HT1080 (cell line): ENCODE results near the gene KRT28. TPM values are rescaled to one million over a fixed set of nuclear protein-coding genes. Genes with fewer than 3 reads are reported as not detected.
"Not testable (repeated sequence)": the region's sequence is repeated elsewhere in the genome, so short reads cannot be mapped to it uniquely, and the experiment has no call there.

ENCODE experiments used
- DNase-seq: peaks from one replicate; pipeline ENCODE4 v3.0.0-alpha.2; 2015; ENCODE audit warnings: low read depth
- total RNA-seq: library from RNA; depleted of rRNA; stranded (reverse); fragments of >200 nt; shearing (Covaris generic); gene quantifications from 2 replicates; pipeline ENCODE4 v1.2.3, GENCODE V29; 2014

KRT28 gene
- total RNA-seq, 1 experiment from 2014 or later, result not detected

GRCh38 chr17:40819528-40820125 is 19.9 kb upstream of the KRT28 start:
- no peak for DNase-seq

DNA sequence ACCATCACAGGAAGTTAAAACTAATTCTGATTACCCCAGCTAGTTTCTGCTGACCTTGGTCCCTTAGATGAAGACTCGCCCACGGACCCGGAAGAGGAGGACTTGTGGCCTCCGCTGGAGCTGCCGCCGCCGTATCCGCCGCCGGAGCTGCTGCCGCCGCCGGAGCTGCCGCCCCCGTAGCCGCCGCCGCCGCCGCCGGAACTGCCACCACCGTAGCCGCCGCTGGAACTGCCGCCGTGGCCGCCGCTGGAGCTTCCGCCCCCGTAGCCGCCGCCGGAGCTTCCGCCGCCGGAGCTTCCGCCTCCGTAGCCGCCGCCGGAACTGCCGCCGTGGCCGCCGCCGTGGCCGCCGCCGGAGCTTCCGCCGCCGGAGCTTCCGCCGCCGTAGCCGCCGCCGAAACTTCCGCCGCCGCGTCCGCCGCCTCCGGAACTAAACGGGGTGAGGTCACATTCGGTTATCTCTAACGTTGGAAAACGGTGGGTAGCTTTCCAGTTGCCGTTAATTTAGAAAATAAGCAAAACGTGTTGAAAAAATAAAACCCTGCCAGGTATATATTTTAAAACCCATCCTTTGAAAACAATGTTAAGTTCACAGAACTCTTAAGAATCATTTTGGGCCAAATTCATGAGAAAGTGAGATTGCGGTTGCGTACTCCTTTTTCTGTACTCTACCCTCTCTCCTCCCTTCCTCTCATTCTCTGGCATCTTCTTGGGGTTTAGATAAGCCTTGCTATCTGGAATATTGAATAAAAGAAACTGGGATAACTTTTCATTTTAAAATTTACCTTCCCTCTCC is 19.2 kb upstream of the KRT28 start:
- DNase-seq, result peak; percentile 78

GRCh38 chr17:40818343-40818732 is 18.6 kb upstream of the KRT28 start:
- no peak for DNase-seq

DNA sequence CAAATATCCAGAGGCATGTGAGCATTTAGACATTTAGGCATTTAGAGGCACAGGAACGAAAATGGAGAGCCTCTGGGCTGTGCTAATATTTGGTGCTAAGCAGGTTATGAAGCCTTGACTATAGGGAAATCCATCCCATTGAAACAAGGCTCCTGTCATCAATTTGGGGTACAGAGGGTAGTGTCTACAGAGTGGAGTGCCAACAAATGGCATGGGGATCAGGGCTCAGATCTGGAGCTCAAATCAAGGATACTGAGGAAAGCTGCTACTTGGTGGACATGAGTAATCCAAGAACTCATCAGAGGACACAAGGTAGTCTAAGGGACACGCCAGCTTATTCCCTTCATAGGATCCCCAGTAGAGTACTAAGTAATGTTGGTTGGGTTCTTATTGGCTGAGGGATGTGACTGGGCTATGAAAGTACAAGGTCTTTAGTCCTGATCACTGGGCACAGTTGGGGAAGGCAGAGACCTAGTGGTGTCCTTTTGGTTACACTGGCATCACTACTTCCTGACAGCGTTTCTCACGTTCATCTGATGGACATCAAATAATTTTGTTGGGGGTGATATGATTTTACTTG is 17.4 kb upstream of the KRT28 start:
- DNase-seq, result no peak

DNA sequence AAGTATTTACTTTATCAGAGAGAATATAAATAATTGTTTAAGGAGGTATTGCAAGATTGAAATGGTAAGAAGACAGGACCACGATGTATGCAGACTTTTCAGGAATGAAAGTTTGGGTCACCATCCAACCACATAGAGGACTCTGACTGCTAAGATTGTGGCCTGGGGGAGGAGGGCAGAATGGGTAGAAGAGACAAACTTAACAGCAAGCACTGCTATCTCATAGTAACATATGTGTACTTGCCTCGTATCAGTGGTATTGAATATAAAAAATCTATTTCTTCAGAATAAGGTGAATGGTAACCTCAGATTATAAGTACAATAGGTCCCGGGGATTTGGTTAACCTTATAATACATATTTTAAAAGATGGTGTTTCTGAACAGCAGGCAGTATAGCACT is 16.8 kb upstream of the KRT28 start:
- DNase-seq, result no peak

DNA sequence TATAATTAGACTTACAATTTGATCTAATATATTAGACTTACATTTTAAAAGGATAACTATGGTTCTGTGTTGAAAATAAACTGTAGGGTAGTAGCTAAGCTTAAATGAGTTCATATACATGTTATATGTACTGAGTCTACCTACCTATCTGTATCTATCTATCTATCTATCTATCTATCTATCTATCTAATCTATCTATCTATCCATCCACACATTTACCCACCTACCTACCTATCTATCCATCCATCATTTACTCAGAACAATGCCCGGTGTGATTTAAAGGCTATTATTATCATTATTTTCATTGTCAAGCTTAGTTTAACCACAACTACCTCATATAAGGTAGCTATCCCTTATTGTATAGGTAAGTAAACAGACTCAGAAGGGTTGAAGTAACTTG is 15.6 kb upstream of the KRT28 start:
- no peak for DNase-seq

DNA sequence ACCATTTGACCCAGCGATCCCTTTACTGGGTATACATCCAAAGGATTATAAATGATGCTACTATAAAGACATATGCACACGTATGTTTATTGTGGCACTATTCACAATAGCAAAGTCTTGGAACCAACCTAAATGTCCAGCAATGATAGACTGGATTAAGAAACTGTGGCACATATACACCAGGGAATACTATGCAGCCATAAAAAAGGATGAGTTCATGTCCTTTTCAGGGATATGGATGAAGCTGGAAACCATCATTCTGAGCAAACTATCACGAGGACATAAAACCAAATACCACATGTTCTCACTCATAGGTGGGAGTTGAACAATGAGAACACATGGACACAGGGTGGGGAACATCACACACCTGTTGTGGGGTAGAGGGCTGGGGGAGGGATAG is 14.9 kb upstream of the KRT28 start:
- not testable (repeated sequence) for DNase-seq

DNA sequence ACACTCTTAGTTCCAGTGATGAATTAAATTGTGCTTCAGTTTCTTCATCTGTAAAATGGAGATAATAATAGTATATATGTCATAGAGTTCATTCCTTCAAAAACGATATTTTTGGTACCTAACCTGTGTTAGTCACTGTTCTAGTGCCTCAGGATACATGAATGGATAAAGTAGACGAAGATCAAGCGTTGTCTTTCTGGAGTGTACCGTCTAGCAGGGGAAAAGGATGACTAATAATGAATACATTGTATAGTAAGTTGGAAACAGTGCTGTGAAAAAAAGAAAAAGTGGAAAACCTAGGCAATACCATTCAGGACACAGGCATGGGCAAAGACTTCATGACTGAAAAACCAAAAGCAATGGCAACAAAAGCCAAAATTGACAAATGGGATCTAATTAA is 14.0 kb upstream of the KRT28 start:
- peak; percentile 64 for DNase-seq

GRCh38 chr17:40812639-40813038 is 12.9 kb upstream of the KRT28 start:
- DNase-seq, result no peak

DNA sequence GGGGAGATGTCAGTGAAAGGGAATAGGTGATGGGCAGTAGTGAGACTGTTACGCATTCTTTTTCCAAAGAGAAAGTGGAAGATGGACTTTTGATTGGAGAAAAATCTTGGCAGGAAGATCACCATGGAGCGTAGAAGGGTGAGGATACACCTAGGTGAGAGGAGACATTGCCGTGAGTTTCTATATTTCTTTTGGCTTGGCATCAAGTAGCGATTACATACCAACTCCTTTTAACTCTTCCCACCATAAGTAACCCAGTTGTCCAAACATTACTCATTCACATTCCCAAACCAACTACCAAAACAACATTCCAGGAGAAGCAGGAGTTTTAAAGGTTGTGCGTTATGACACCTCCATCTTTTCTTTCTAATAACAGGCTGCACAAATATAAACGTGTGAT is 10.7 kb upstream of the KRT28 start:
- DNase-seq, result peak; percentile 57

GRCh38 chr17:40809721-40810421 is 10.1 kb upstream of the KRT28 start:
- no peak for DNase-seq

- DNase-seq, result no peak
Measured at GRCh38 chr17:40806131-40806530, 6.4 kb upstream of the KRT28 start.

DNA sequence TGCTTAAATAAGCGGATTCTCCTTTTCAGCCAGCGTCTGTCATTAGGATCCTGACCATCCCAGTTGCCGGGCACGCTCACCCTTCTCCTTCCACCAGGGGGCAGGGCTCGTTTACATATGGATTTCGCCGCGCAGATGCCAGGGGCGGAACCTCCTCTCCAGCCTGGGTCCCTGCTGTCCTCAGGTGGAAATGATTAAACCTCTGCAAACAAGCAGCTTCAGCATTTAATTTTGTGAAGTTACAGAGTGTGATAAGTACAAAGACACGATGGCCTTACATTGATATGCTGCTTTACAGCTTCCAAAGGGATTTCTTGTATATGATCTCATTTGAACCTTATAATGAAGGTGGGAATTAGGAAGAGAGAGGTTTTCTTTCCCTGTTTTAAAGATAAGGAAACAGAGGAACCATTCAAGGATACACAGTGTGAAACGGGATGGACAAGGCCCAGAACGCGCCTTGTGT is 3.9 kb upstream of the KRT28 start:
- DNase-seq, result peak; percentile 56

DNA sequence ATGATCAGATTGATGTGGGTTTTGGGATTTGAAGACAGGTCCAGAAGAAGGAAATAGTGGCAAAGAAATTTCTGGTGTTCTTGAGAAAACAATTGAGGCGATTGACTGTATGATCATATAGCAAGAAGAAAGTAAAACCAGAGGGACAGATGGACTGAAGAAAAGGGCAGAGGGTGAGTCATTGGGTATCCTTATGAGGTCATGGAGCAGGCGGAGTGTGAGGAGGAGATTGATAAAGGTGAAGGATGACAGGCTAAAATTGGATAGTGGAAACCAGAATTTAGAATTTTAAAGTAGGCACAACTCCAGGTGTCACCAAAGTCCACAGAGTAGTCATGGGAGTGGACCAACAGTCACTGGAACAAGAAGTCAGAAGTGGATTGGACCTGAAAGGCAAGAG is 1.4 kb upstream of the KRT28 start:
- no peak for DNase-seq

DNA sequence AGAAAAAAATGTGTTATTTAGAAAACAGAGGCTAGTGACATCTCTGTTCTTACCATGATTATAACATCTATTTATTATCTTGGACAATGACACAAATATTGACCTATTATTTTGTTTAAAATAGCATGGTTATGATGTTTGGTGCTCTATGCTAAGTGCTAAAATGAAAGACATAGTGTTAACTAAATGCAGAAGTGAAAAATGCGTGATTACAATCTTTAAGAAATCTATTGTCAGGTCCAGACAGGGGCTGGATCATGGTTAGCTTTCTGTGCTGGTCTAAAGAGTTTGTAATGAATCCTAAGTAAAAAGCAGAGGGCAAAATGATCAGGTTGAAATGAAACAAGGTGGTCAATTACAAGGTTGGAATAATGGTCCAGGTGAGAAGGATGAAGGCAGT is 622 bp upstream of the KRT28 start:
- no peak for DNase-seq

DNA sequence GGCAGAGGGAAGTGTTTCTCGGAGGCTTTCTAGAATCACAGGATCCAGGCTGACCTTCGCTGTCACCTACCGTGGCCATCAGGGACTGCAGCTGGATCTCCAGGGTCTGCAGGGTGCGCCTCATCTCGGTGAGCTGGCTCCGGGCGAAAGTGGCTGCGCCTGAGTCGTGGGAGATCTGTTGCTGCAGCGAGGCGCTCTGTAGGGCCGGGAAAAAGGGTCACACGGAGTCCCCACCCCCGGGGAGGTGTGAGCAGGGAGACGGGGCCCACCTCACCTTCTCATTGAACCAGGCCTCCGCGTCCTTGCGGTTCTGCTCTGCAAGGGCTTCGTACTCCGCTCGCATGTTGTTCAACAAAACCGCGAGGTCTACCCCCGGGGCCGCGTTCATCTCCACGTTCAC is 2.9 kb downstream of the KRT28 start:
- no peak for DNase-seq

DNA sequence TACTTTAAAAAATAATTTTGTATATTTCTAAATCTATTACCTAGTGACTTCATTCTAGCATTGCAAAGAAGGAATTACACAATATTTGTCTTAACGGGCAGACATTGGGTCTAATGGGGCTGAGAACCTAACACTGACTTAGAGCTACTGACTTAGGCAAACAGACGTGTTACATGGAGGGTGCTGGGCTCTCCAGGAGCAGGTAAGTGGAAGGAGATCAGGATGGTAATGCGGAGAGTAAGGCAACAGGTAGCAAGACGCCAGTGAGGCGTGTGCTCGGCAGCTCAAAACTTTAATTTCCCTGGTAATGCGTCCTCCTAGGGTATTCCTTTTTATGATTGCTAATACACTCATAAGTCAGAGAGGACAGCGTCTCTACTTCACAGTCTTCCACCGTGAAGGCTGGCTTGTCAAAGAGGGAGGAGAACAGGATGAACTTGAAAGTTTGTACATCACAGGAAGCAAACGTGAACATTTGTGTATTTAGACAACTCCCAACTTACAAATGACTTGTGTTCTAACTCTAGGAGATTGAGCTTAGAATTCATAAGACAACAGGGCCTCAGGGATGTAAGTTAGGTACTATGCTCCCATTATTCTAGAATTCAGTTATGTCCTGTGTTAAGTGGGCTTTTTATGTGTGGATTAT is 4.6 kb downstream of the KRT28 start:
- DNase-seq, result no peak

DNA sequence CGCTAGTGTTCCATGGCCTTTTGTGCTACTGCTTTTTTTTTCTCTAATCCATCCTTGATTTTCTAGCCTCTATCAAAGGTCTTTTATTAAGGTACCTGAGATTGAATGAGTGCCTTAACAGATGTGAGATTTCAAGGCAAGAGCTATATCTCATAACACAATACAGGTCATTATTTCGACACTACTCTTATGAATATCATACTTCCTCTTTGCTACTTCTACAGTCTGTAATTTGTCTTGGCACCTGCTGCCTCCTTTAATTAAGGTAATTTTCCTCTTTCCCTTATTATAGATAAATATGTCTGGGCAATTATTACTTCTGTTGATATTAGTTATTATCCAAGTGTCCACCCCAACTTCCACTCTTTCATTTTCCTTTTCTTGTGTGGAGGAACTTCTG is 5.3 kb downstream of the KRT28 start:
- no peak for DNase-seq

DNA sequence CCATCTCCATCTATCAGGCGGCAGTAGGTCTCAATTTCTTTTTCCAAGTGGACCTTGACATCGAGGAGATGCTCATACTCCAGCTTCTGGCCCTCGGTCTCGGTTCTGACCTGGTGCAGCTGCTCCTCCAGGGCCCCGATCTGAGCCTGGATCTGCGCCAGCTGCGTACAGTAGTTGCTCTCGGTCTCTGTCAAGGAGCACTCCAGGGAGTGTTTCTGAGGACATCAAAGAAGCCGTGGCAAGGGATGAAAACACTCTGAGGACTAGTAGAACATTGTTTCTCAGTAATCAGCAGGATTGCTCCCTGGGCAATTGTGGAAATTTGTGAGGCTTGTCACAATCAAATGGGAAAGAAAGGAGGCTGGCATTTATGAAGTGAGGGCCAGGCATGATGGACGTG is 5.9 kb downstream of the KRT28 start:
- no peak for DNase-seq

GRCh38 chr17:40791787-40792436 is 7.8 kb downstream of the KRT28 start:
- DNase-seq, result peak; percentile 6

DNA sequence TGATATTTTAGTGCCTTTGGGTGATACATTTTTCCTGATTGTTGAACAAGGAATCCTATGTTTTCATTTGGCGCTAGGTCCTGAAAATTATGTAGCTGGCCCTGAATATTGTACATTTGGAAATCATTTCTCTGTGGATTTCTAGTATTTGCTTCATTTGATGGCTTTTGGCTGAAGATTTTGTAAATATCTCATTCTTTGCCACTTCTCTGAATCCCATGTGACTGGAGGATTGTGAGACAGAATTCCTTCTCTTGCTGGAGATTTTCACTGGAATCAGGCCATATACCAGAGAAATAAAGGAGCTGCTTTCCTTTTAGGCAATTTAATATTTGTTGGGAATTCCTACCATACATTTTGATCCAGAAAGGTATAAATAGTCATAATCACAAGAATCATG is 8.6 kb downstream of the KRT28 start:
- DNase-seq, result no peak
